ENCODE measurements around the gene PLPP6.

- no peak for TF ChIP-seq CTCF (conservative IDR thresholded peaks at IDR 0.05 in 1 of 2, IDR thresholded peaks at IDR 0.05 in 1 of 2; ENCODE audit: low read depth in 1 of 2, low read length in 2 of 2)
- no peak for TF ChIP-seq EZH2 (IDR thresholded peaks at IDR 0.05; ENCODE audit: low read length, missing control alignments)
Measured at GRCh38 chr9:4713849-4714248, 51.8 kb downstream of the PLPP6 start.

Measured in fibroblast of lung (primary cell).